ENCODE results near the gene ETV6.
"Not testable (repeated sequence)": the region's sequence is repeated elsewhere in the genome, so short reads cannot be mapped to it uniquely, and the experiment has no call there.

Gene ETV6

DNA sequence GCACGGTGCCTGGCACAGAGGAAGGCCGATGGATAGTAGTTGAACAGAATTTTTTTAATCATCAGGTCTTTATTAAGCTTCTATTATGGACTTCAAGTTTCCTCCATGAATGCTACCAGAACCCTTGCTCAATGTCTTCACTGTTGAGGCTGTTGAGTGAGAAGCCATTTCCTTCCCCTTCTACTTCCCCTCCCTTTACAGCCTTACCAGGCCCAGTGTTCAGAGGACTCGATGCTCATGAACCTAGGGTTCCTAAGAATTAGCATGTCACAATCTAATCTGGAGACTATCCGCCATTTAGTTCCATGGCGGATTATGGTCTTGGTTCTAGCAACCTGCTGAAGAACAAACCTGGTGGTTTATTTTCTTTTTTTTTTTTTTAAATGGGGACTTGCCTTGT, 17.7 kb downstream of the ETV6 start:
- in situ Hi-C loops (cut with MboI; ENCODE audit: low sequenced_read_pairs): no loop called here

DNA sequence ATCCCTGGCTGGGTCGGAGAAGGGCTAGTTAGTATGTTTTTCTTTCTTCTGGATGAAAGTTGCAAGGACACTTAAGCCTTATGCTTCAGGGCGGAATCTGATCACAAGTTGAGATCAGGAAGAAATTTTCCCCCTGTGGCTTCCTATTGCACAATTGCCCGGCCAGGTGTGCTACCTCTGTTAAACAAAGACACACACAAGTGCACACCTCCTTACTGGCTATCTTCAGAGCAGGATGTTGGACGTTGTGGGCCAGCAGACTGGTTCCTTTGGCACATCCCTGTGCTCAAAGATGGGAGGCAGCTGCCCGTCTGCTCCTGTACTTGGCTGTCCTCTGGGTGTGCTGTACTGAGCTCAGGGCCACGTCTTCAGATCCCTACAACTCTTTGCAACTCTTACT, 19.1 kb downstream of the ETV6 start:
- in situ Hi-C loops (cut with MboI; ENCODE audit: low sequenced_read_pairs): no loop called here

DNA sequence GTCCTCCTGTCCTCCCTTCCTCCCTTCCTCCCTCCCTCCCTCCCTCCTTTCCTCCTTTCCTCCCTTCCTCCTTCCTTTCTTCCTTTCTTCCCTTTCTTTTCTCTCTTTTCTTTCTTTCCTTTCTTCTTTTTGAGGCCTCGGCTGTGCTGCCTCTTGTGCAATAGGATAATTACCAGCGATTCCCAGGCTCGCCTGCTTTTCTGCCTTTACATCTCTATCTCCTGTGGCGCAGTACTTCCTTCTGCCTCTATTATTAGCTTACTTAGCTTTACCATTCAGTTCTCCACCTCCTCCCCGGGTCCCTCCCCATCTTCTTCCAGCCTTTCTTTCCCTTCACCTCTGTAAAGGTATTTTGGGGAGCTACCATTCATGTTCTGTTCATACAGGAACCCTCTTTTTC, 19.9 kb downstream of the ETV6 start:
- in situ Hi-C loops (cut with MboI; ENCODE audit: low sequenced_read_pairs): no loop called here

DNA sequence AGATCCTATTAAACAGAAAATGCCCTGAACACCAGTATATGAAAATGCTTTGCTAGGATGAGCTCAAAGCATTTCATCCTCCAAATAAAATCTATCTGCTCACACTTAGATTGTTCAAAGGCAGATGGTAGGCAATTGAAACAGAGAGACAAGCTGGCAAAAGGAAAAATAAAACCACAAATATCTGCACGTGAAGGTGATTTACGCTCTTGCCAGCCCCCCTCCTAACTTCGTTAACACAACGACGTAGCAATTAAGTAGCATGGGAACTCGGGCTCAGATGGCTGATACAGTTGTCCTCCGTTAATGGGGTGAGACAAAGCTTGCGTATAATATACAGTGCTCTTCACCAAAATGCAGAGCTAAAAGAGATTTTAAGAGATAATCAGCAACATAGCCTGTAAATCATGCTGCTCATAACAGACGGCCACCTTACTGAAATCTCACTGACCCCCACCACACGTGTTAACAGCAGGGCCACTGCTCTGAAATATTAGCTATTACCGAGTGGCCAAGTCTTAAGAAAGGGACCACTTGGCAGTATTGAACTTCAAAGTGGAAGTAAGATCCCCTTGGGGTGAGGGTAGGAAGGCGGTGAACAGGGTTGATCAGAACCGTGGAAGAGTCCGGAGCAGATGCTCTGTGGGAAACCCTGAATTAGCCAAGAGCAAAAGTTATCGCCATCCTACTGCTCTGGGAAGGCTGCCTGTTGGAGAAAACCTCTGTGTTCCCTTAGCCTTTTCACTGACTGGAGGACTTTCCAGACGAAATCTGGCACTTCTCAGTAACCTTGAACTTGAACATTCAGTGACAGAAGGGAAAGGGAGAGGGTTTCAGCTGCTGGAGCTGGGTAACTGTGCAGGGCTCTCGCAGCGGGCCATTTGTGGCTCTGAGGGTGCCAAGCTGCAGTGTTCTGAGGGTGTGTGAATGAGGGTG, 23.1 kb downstream of the ETV6 start:
- in situ Hi-C loops (cut with MboI; ENCODE audit: low sequenced_read_pairs): no loop called here

DNA sequence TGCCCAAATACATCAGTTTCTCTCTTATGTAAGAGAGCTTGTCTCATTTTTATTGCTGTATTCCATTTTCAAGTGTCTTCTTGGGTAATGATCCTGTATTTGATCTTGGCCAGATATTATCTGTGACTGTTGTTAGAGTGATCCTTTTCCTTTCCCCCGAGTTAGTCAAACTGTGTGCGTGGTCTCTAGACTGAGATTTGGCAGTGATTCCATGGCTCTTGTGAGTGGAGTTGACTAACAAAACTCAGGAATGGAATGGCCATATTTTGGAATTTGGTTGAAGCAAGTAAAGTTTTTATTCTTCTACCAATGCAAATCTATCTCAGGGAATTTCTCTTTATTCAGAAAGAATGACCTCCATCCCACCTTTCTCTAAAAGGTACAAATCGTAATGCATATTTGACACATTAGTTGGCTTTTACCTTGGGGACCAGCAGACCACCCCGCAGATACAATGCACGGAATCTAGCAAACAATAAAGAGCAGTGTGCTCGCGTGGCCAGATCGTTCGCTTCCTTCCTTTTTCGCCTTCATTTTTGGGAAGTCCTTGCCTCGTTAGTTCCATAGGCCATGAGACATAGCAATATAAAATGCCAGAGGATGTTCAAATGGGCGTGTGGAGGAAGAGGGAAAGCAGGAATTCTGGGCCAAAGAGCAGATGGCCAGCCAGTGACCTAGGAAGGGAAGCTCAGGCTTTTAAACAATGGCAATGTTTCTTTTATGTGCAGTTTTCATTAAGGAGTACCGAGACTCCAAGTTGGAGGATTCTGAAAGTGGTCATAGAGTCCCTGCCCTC, 24.4 kb downstream of the ETV6 start:
- in situ Hi-C loops (cut with MboI; ENCODE audit: low sequenced_read_pairs): no loop called here

DNA sequence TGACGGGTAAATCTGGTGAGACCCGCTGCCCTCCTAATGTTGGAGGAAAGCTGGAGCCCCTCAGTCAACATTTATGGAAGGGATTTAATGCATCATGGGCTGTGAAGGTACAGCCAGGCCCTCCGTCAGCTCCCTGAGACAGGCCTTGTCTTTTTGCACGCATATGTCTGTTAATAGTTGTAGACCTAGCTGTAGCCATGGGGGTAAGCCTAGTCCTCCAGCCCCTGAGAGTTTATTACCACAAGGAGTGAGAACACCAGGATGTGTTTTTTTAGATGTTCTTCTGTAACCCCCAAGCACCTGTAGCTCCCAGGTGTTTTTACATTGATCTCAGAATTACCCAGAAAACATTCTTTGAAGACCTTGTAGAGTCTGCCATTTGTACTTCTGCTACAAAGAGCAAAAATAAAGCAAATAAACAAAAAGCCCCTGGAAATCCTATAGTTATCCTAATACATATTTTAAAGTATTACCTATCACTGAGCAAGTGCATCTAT, 25.5 kb downstream of the ETV6 start:
- in situ Hi-C loops (cut with MboI; ENCODE audit: low sequenced_read_pairs): no loop called here

DNA sequence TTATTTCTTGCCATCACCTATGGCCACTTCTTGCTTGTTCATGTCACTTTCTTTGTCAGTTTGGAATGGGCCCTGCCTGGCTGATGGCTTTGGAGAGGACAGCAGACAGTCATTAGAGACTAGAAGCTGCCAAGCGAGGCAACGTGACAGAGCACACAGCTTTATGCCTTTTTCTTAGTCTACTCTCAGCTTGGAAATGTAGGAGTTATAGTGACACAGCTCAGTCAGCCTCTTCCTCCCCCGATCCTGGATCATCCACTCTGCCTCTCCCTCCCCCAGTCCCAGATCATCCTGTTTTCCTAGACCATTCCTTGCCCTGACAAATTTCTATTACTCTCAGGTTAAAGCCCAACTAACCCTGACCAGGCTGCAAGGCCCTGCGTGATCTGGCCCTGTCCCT, 26.6 kb downstream of the ETV6 start:
- in situ Hi-C loops (cut with MboI; ENCODE audit: low sequenced_read_pairs): no loop called here

DNA sequence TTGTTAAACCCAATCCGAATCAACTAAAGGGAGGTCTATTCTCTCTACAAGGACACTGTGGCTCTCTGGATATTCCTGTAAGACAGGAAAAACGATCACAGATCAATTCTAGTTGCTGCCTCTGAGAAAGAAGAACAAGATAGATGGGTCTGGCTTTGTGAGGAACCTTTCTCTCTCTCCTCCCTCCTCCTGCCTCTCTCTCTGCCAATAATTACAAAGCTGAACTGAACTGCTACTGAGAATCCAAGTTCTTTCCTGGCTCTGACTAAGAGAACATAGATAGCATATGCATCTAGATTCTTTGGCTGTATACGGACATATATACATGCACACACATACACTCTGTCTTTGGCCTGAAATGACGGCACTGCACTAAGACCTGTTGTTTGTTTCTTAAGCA, 27.6 kb downstream of the ETV6 start:
- in situ Hi-C loops (cut with MboI; ENCODE audit: low sequenced_read_pairs): no loop called here

DNA sequence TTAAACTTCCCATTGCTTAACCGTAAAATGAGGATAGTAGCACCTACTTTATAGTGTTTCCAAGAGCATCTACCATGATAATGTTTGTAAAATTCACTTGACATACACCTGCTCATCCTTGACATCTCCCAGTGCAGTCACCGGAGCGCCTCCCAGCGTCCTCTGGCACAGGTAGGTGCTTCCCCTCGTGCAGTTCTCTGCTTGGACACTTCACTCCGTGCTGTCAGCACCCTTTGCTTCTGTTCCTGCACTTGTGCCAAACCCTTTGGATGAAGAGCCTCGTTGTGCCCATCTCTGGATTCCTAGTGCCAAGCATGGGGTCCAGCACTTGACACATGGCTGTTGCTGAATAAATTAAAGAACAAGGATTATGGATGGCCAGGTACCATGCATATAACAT, 28.3 kb downstream of the ETV6 start:
- in situ Hi-C loops (cut with MboI; ENCODE audit: low sequenced_read_pairs): no loop called here

DNA sequence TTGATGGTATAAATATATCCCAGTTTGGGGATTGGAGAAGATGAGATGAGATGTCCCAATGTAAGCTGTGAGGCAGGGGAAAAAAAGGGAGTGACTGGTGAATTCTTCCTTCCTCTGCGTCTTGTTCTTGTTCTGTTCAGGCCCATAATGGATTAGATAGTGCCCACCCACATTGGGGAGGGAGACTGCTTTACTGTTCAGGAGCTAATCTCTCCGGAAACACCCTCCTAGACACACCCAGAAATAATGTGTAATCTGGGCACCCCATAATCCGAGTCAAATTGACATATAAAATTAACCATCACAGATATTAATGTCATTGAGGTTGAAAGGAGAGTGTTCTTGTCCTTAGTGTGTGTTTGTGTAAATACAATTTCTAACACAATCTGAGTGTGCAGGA, 29.3 kb downstream of the ETV6 start:
- in situ Hi-C loops (cut with MboI; ENCODE audit: low sequenced_read_pairs): no loop called here

DNA sequence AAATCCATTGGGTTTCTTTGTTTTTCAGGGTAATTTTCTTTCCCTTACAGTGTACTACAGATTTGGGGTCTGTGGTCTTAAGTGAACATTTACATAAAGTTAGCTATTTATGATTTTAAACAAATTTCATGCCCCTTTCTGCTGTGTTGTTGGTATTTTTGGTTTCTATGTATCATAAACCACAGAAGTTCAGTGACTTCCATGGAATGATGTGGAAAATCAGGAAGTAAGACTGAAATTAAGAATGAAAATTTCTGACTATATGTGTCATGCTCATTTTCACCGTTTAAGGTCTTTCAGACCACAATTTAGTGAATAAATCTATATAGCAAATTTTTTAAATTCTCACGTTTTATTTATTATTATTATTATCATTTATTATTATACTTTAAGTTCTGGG, 31.7 kb downstream of the ETV6 start:
- in situ Hi-C loops (cut with MboI; ENCODE audit: low sequenced_read_pairs): no loop called here

DNA sequence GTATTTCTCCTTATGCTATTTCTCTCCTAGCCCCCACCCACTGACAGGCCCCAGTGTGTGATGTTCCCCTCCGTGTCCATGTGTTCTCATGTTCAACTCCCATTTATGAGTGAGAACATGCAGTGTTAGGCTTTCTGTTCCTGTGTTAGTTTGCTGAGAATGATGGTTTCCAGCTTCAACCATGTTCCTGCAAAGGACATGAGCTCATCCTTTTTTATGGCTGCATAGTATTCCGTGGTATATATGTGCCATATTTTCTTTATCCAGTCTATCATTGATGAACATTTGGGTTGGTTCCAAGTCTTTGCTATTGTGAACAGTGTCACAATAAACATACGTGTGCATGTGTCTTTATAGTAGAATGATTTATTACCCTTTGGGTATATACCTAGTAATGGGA, 32.2 kb downstream of the ETV6 start:
- in situ Hi-C loops (cut with MboI; ENCODE audit: low sequenced_read_pairs): not testable (repeated sequence)

DNA sequence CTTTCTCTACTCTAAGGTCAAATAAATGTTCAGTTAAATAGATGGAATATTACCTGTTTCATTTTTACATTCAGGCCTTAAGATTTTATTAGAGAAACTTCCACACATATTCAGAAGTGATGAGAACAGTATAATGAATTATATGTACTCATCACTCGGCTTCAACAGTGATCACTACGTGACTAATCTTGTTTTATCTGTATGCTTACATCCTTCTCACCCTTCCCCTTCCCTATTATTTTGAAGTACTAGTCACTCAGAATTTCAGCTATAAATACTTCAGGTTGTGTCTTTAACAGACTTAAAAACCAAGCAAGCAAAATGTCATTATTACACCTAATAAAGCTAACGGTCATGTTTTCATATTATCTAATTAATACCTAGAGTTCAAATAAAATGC, 34.9 kb downstream of the ETV6 start:
- in situ Hi-C loops (cut with MboI; ENCODE audit: low sequenced_read_pairs): no loop called here

DNA sequence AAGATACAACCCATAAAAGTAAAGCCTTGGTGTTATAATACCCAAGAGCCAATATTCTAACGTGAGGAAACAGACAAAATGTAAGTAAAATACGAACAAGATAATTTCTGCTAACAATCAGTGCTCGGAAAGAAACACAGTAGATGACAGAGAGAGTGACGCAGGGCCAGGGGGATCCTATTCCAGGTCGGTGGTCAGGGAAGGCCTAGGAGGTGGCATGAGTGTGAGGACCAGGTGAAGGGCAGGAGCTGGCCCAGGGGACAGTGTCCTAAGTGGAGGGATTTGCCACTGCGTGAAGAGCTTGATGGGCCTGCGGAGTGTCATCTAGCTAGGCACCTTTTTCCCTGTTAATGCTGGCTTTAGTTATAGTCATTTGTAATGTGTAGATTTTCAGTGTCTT, 35.3 kb downstream of the ETV6 start:
- in situ Hi-C loops (cut with MboI; ENCODE audit: low sequenced_read_pairs): no loop called here

DNA sequence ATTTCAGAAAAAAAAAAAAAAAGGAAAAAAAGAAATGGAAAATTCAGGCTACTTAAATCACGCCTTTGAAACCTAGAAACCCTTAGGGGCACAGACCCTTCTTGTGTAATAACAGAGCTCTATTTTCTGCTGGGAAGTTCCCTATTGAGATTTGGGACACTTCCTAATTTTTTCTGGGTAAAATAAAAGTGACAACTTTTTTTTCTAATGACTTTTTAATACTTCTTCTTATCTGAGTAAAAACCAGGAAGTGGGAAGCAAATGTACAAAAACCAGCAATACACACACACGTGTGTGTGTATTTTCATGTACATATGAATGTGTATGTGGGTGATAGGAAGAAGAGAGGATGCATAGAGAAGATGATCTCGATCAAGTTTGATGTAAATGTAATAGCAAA, 35.8 kb downstream of the ETV6 start:
- in situ Hi-C loops (cut with MboI; ENCODE audit: low sequenced_read_pairs): no loop called here

DNA sequence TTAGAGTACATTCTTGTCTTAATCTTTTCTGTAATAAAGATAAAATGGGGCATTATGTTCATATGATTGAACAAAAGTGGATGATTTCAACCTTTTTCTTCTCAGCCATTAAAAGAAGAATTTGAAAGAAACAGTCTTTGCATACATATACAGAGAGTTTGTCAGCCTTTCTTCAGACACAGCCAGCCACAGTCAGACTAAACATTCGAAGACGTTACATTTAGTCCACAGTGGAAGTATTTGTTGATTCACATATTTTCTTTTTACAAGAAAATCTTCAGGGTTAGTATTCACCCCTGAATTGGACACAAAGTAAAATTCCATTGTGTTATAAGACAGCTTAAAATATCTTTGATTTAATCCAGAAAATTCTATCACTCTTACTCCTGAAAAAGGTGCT, 36.2 kb downstream of the ETV6 start:
- in situ Hi-C loops (cut with MboI; ENCODE audit: low sequenced_read_pairs): no loop called here

DNA sequence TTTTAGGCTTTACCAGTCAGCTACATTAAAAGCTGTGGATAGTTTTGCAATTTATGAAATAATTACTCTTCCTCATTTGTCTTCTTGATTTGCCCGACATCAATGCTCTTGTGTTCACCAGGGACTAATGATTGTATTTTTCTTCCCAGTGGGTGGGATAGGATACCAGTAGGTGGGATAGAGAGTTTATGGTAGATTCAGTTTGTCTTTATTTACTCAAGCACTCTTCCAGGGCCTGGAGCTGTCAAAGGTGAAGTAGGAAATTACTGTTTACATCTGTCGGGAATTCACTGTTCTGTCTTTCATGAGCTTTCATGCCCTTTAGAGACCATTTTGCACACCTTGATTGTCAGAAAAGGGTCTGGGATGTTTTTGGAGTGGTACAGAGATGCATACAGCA, 36.6 kb downstream of the ETV6 start:
- in situ Hi-C loops (cut with MboI; ENCODE audit: low sequenced_read_pairs): no loop called here

DNA sequence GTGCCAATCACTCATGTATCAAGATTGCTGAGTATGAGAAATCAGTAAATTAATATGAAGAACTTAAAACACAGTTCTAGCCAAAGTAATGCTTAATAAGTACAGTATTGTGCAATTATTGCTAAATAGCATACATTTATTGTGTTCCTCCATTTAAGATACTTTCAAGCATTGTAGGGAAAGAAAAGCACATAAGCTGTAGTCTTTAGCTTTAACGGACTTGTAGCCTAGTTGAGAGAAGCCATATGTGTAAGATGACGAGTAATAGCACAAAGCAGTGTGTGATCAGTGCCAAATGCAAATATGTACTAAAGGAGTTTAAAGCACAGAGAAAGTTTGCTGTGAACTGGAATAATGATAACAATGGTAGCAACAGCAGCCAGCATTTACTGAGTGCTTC, 38.1 kb downstream of the ETV6 start:
- in situ Hi-C loops (cut with MboI; ENCODE audit: low sequenced_read_pairs): no loop called here

DNA sequence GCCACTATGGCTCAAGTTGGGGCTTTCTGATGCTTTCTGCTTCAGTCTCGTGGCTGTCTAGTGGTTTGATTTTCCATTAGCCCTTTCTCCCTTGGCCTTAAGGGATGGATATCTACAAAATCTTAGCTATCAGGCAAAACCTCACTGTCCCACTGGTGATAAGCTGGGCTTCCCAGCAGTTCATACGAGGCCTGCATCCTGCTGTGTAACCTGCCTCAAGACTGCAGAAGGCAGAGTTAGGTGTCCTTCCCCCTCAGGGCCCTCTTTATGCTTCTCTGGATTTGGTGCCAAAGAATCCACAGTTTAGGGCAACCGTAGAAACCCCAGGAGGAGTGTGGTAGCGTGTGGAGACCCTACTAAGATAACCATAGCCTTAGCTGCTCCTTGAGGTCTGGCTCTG, 38.9 kb downstream of the ETV6 start:
- in situ Hi-C loops (cut with MboI; ENCODE audit: low sequenced_read_pairs): no loop called here

DNA sequence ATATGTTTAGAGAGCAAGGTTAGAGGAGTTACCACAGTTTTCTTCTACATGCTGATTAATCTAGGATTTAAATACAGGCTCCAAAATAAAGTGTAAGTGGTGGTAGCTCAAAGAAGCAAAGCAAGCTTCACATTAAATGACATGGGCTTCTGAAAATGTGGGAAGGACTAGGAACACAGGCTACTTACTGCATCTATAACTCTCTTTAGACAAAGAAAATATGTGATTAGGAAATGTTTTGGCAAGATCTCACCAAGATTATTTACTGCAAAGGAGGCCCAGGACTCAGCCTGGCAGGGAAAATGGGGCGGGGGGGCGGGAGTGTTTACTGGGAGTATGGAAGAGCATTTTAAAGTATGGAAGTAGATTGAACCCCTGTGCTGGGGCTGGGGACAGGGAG, 39.4 kb downstream of the ETV6 start:
- in situ Hi-C loops (cut with MboI; ENCODE audit: low sequenced_read_pairs): no loop called here

DNA sequence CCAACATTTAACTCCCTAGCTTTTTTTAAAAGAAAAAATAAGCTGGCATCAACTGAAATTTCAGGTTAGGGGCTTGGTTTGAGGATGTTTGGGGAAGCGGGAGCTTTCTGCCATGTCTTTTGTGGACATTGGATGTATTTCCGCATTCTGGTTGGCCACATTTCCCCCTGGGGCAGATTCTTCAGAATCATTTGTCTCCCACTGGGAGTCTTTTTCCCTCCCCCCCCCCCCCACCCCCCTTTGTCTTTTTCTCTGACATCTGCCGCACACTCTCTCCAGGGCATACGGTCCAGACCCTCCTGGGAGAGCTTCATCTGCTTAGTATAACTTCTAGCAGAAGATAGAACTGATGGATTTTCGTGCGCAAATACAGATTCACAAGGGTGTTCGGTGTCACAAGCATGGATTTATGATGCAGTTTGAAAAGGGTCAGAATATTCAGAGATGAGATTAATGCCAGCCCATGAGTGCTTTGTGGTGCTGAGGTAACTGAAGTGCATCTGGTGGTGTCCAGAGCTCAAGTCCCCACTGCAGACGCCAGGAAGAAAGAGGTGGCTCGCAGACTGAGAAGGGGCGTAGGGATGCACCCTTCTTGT, 40.2 kb downstream of the ETV6 start:
- in situ Hi-C loops (cut with MboI; ENCODE audit: low sequenced_read_pairs): no loop called here

DNA sequence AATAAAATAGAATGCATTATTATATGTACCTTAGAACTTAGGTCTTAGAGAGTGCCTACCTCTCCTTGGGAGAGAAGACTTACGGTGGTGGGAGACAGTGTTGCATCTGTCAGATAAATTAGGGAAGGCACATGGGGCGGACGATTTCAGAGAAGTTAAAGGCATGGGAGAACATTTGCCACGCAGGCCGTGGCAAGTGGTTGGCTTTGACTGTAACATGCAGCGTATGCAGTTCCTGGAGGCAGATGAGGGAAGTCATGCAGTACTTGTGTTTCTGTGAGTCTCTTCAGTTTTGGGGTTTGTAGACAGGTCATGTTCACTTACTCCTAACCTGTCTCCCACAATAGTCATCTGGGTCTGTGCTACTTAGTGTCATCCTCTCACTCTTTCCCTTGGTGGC, 43.6 kb downstream of the ETV6 start:
- in situ Hi-C loops (cut with MboI; ENCODE audit: low sequenced_read_pairs): no loop called here

All from HL-60/S4 (cell line).